Left cardiac atrium (tissue), 4 donors: ENCODE measurements around the gene RREB1. TPM values are rescaled to one million over a fixed set of nuclear protein-coding genes. Genes with fewer than 3 reads are reported as not detected.

ENCODE experiments used
- ATAC-seq, 2 donors: fragments of 200-7000 bp; cut with Tn5 transposase; one replicate each; pipeline ENCODE4 v1.9.1; 2020; ENCODE audit warnings: mild to moderate bottlenecking in 2 of 2, moderate library complexity in 2 of 2
- DNase-seq: peaks from one replicate; pipeline ENCODE4 v3.0.0-alpha.2; 2020
- intact Hi-C, 2 donors: fragments of 100-400 bp; cut with DNase I; formaldehyde crosslinking; loops; one replicate each; pipeline versions ENCODE4 v1.14.1 to v1.15.1; 2022 to 2023
- long read RNA-seq: library from polyadenylated mRNA; unstranded; transcript quantifications from one replicate; pipeline ENCODE4 v2.0.0, GENCODE V29; 2021
- total RNA-seq, 2 donors: library from RNA; stranded (reverse); fragmentation: NEBNext Ultra II Directional; extraction: Animal tissue kit (Norgen Biotek cat#: 25700); gene quantifications; one replicate each; pipeline ENCODE4 v1.2.1, GENCODE V29; 2021
- donor health status: DM: no; HTN: yes; CAD: no.
- donor health status: DM: no; HTN: yes; CAD: no; lungs with severe emphysema.
- donor health status: DM: yes; HTN: yes; CAD: no.
- donor health status: Dilated cardiomyopathy.

Gene RREB1
- 10 to 100 TPM; 34.2 to 37.6 TPM for total RNA-seq
- long read RNA-seq, partial matches to known transcripts: 1 of 6 reads
- long read RNA-seq, other reads (novel, unspliced or antisense): 5 of 6 reads

GRCh38 chr6:7107578-7108195, at the start of gene RREB1:
RREB1 (plus strand) TSS chr6:7107961; CDS start chr6:7181912, 73,951 bp downstream.
- intact Hi-C loops: loop anchor here (2.0 to 10.0 kb wide), 2 partner anchors 31 to 117 kb away; no protein-coding TSS in a partner anchor
- peak; percentile 71 for DNase-seq
- peak; percentile 74 to 80 for ATAC-seq

DNA sequence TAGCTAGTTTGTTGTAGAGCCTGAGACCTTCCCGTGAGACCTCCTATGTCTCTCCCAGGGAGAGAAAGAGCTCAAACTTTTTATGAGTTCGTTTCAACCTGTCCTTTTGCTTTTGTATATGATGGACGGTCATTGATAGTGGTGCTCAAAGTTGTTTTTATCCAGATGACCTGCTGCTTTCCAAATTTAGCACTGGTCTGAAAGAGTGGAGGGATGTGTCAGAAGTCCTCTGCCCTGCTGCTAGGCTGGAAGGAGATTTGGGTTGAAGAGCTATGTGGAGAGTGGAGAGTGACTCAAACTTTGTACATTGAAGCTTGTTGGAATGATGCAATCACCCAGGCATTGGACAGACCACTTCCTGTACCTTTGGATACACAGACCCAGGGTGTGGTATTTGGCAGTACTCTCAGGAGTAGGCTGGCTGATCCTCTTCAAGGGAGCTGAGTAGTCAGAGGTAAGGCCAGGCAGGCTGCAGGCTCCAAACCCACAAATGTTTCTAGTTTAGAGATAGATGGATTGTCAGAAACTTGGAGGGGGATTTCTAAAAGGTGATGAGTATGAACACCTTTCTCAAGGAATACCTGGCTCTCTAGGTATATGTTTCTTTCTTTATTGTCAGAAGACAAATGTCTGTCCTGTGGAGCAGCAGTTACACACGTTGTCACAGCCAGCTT, 49.4 kb upstream of the RREB1 start:
- DNase-seq (peak; percentile 35), ATAC-seq (peak; percentile 34 to 98)
- intact Hi-C loops: no loop called here

DNA sequence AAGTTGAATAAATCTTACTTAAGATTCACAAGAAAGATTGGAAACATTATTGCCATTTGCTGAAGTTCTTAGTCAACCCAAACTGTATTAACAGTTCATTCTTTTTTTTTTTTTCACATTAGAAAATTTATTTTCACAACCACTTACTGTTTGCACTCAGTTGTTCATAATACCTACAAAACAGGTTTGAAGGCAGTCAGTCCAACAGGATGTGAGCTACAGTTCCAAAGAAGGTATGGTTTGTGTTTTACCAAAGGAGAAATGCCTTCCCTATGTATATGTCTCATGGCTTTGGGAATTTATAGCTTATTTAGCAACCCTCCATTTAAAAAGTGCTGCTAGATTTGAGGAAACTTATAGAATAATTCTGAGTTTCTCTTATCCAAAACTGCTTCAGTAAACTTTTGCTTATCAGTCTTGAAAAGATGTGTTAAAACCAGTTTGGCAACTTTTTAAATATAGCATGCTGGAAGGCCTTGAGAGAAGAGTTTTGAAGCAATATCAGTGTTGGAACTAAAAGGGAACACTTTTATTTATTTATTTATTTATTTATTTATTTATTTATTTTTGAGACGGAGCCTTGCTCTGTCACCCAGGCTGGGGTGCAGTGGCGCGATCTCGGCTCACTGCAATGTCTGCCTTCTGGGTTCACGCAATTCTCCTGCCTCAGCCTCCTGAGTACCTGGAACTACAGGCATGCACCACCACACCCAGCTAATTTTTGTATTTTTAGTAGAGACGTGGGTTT, 46.8 kb upstream of the RREB1 start:
- intact Hi-C loops: no loop called here
- DNase-seq (no peak), ATAC-seq (no peak)

- no peak for DNase-seq
- no peak for ATAC-seq
- intact Hi-C loops: no loop called here
Observed at GRCh38 chr6:7062451-7063162, 45.2 kb upstream of the RREB1 start.

- ATAC-seq (no peak), DNase-seq (no peak)
- intact Hi-C loops: no loop called here
Observed at GRCh38 chr6:7067305-7067704, 40.5 kb upstream of the RREB1 start.

- DNase-seq: no peak
- intact Hi-C loops: no loop called here
- no peak for ATAC-seq
Observed at GRCh38 chr6:7071405-7071804, 36.4 kb upstream of the RREB1 start.

- intact Hi-C loops: no loop called here
Observed at GRCh38 chr6:7073082-7073820, 34.5 kb upstream of the RREB1 start.

DNA sequence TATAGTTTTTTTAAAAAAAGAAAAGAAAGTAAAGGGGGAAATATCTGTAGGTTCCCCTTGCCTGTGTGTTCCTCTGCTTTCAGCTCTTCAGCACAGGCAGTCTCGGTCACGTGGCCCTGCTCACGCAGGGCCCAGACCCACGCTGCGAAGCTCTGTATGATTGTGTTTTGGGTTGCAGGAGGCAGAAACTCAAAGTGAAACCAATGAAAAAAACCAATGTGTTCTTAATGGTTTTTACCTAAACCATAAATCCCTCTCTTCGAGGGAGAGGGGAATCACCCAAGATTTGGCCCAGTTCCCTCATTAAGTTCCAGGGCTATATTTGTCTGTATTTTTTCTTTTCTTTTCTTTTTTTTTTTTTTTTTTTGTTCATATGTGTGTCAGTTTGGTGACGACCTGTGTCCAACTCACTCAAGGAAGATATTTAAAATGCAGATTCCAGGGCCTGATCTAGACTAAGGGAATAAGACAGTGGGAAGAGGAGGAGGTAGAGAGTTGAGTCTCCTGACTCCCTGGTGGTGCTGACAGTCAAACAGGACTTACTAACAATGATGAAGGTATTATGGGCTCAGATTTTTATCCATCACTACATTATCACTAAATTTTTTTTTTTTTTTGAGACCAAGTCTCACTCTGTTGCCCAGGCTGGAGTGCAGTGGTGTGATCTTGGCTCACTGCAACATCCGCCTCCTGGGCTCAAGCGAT, 33.8 kb upstream of the RREB1 start:
- intact Hi-C loops: no loop called here
- DNase-seq: no peak
- ATAC-seq: peak; percentile 71 to 73

More at GRCh38 chr6:7073082-7073820, 34.5 kb upstream of the RREB1 start:
- no peak for ATAC-seq
- DNase-seq: no peak

GRCh38 chr6:7074870-7075269, 32.9 kb upstream of the RREB1 start:
- intact Hi-C loops: no loop called here
- DNase-seq: no peak
- ATAC-seq: no peak

DNA sequence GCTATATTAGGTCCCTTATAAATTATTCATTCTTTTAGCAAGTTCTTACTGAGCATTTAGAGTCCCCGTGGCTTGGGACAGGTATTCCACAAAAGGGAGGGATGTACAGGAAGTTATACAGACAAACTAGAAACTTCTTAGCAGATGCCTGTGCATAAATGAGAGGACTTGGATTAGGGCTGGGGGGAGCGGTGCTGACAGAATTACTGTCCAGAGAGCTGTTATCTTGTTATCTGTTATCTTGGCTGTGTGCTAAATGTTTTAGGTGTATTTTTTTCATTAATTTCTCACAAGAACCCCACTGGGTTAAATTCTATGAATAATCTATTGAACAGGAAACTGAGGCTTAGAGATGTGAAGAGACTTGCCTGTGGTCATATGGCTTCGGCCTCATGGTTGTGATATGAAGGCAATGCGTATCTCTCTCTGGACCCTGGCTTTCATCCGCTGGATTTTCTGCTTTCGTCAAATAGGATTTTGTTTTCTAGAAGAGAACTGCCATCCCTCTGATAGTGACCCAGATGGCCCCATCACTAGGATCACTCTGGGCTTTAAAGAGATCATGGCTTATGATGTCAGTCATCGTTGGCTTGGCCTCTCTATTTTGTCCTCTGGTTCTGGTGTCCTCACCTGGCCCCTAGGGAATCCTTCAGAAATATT, 32.3 kb upstream of the RREB1 start:
- DNase-seq: no peak
- ATAC-seq: no peak
- intact Hi-C loops: no loop called here

- ATAC-seq: no peak
- intact Hi-C loops: no loop called here
- no peak for DNase-seq
Observed at GRCh38 chr6:7077856-7078255, 29.9 kb upstream of the RREB1 start.

- ATAC-seq (no peak), DNase-seq (no peak)
- intact Hi-C loops: no loop called here
Observed at GRCh38 chr6:7078856-7079255, 28.9 kb upstream of the RREB1 start.

DNA sequence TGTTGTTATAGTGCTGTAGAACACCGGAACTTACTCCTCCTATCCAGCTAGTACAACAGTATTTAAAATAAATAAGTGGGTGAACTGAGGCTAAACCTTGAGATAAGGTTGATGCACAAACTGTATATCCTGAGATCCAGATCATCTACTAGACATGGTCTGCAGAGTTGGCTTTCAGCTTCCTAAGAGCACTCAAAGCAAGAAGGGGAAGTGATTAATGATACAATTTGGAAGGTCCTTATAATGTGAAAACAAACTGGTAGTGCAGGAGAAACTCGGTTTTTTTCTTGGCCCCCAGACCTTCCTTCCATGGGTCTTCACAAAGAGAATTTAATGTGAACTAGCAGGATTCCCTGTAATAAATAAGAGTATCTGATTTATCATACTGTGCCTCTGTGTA, 27.4 kb upstream of the RREB1 start:
- intact Hi-C loops: no loop called here
- ATAC-seq (no peak), DNase-seq (no peak)

DNA sequence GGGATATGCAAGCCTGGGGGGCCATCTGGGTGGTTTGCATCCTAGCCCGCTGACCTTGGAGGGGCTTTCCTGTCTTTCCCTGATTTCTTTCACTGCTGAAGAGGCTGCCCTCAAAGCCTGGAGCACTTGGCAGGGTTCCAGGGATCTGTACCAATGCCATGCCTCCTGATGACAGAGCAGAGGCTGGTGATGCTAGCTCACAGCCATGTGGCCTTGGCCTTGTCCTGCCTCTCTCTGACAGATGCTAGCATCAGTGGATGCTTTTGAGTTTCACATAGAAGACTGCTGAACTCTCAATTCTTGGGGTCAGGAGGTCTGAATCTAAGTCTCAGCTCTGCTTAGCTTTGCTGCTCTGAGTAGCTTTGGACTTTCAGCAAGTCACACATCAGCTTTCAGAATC, 21.9 kb upstream of the RREB1 start:
- intact Hi-C loops: no loop called here
- peak; percentile 49 for DNase-seq
- ATAC-seq: peak; percentile 46 to 62

GRCh38 chr6:7086488-7086887, 21.3 kb upstream of the RREB1 start:
- intact Hi-C loops: no loop called here
- peak; percentile 82 to 85 for ATAC-seq
- DNase-seq: peak; percentile 43

DNA sequence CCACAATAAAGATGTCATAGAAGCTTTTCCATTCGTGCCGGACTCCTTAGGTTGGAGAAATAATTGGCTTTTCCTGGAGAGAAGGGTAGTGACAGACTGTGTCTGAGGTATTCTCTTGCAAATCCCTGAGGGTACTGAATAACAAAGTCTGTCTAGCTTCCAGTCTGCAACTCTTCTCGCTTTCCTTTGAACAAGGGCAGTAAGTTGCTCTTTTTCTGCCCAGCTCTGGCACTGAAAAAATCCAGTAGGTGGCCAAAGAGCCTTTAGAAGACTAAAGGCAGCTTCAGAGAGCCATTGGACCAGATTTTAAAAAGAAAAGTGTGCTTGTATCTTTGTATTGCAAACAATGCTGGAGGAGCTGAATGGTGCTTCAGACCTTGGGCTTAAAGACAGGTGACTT, 20.7 kb upstream of the RREB1 start:
- peak; percentile 24 to 43 for ATAC-seq
- no peak for DNase-seq
- intact Hi-C loops: no loop called here

DNA sequence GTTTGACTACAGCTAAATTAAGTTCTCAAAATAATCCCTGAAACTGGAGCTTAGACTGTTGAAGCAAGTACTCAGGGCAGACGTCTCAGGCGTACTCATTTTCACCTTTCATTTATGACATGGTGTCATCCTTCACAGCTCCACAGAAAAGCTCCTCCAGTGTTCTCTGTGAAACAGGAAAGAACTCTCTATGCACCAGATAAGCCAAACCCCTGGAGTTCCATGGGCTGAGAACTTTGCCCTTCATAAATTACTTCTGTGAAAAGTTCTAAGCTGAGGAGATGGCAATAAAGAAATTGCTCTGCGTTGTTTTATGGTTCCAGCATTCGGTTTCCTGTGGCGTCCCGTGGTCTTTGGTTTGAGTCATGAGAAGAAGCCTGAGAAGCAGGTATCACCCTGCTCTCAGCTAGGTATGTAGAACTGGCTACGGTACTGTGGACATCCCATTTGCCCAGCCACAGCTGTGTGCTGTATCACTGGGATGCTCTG, 20.2 kb upstream of the RREB1 start:
- DNase-seq (no peak), ATAC-seq (no peak)
- intact Hi-C loops: no loop called here
